Kidney (tissue), 14 donors: ENCODE data around the gene CRYL1. TPM values are rescaled to one million over a fixed set of nuclear protein-coding genes. Genes with fewer than 3 reads are reported as not detected.

Experiments
- DNase-seq, 5 donors: peaks; one replicate each; pipeline ENCODE4 v3.0.0-alpha.2; 2013 to 2020
- FAIRE-seq: peaks from 2 replicates; lab custom pipeline; 2012; peaks lifted over from hg19 to GRCh38; lab: Jason Lieb, UNC
- H3K27ac ChIP-seq, 2 donors: one replicate each; pipeline ENCODE4 v1.7.0; 2013; ENCODE audit warnings: low read depth in 2 of 2, low read length in 2 of 2, inconsistent platforms in 1 of 2
- H3K27me3 ChIP-seq: one replicate; pipeline ENCODE4 v1.7.1; 2013; ENCODE audit warnings: low read length, inconsistent platforms; ENCODE audit not compliant: control insufficient read depth, insufficient read depth
- H3K36me3 ChIP-seq, 3 donors: one replicate each; pipeline versions ENCODE4 v1.7.0 to v1.7.1; 2013; ENCODE audit warnings: low read length in 3 of 3, control low read depth in 1 of 3, inconsistent platforms in 1 of 3; ENCODE audit not compliant: insufficient read depth in 3 of 3, control insufficient read depth in 2 of 3
- H3K4me1 ChIP-seq, 3 donors: one replicate each; pipeline versions ENCODE4 v1.7.0 to v1.7.1; 2013; ENCODE audit warnings: low read length in 3 of 3, inconsistent platforms in 1 of 3, low read depth in 1 of 3; ENCODE audit not compliant: control insufficient read depth in 2 of 3, insufficient read depth in 2 of 3
- H3K4me3 ChIP-seq, 3 donors: one replicate each; pipeline versions ENCODE4 v1.7.0 to v1.8.1; 2013; ENCODE audit warnings: low read length in 3 of 3, control low read depth in 1 of 3, inconsistent platforms in 1 of 3
- H3K9ac ChIP-seq, 3 donors: one replicate each; pipeline versions ENCODE4 v1.7.0 to v1.7.1; 2013; ENCODE audit warnings: low read length in 3 of 3, control low read depth in 1 of 3, inconsistent platforms in 1 of 3
- H3K9me3 ChIP-seq, 3 donors: one replicate each; pipeline versions ENCODE4 v1.7.0 to v1.7.1; 2013; ENCODE audit warnings: low read length in 3 of 3, control low read depth in 1 of 3, inconsistent platforms in 1 of 3; ENCODE audit not compliant: control insufficient read depth in 2 of 3, insufficient read depth in 1 of 3
- intact Hi-C: fragments of 100-400 bp; cut with DNase I; formaldehyde crosslinking; loops from one replicate; pipeline ENCODE4 v1.11.1; 2022
- polyA plus RNA-seq: library from polyadenylated mRNA; stranded (reverse); fragments of 350-450 nt; fragmentation: Illumina TruSeq; extraction: RNeasy Lipid Tissue Mini Kit (QIAGEN cat#74804); gene quantifications from one replicate; pipeline ENCODE4 v1.2.3, GENCODE V29; 2014; ENCODE audit warnings: low read depth, low replicate concordance; ENCODE audit not compliant: insufficient read depth
- total RNA-seq: library from RNA; stranded (reverse); fragmentation: NEBNext Ultra II Directional; extraction: Animal tissue kit (Norgen Biotek cat#: 25700); gene quantifications from one replicate; pipeline ENCODE4 v1.2.1, GENCODE V29; 2021
- TF ChIP-seq, protein P1 (sequence below): IDR thresholded peaks from 3 replicates; pipeline ENCODE4 v1.5.1; 2012; ENCODE audit warnings: mild to moderate bottlenecking, moderate library complexity, borderline replicate concordance; ENCODE audit not compliant: insufficient read depth; ENCODE audit errors: extremely low read depth
- donor health status: control.
- donor health status: control.
- donor health status: control.
- donor health status: control.
- donor health status: control.
- donor health status: DM: yes; HTN: yes; CAD: no.
- donor health status: Normal renal cell carcinoma (clear cell type).

Gene CRYL1
- total and polyA plus RNA-seq, 2 donors from 2014 or later, result 130 to 462 TPM

DNA sequence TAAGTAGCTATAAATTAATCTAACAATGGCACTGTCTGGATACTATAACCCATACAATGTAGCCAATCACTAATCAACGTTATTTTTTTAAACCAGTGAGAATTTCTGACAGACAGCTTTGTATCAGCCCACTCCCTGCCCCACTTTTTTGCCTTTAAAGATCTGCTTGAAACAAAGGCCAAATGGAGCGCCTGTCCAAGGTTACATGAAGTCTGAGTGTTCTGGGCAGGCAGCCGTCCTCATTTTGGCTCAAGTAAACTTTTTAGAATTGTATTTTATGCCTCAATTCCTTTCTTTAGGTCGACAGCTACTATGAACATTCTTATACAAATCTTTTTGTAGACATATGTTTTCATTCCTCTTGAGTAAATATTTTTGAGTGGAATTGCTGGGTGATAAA, 47.5 kb upstream of the CRYL1 start:
- Histone ChIP-seq H3K27me3 (no peaks in the 10 kb centered on the region), H3K36me3 (peaks cover 2 to 7% (median 5%) of the 10 kb centered on the region in 3 donors), H3K4me3 (no peak overlapping the region), H3K9ac (no peak overlapping the region), H3K4me1 (peaks cover 0 to 3% (median 0%) of the 10 kb centered on the region in 3 donors), H3K27ac (no peak overlapping the region), H3K9me3 (peaks cover 0 to 5% (median 0%) of the 10 kb centered on the region in 3 donors)
- TF ChIP-seq, protein P1, sequence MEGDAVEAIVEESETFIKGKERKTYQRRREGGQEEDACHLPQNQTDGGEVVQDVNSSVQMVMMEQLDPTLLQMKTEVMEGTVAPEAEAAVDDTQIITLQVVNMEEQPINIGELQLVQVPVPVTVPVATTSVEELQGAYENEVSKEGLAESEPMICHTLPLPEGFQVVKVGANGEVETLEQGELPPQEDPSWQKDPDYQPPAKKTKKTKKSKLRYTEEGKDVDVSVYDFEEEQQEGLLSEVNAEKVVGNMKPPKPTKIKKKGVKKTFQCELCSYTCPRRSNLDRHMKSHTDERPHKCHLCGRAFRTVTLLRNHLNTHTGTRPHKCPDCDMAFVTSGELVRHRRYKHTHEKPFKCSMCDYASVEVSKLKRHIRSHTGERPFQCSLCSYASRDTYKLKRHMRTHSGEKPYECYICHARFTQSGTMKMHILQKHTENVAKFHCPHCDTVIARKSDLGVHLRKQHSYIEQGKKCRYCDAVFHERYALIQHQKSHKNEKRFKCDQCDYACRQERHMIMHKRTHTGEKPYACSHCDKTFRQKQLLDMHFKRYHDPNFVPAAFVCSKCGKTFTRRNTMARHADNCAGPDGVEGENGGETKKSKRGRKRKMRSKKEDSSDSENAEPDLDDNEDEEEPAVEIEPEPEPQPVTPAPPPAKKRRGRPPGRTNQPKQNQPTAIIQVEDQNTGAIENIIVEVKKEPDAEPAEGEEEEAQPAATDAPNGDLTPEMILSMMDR, result no peak
- FAIRE-seq, result no peak
- intact Hi-C loops, result no loop called here
- no peak for DNase-seq

GRCh38 chr13:20571676-20572075, 46.0 kb upstream of the CRYL1 start:
- H3K27ac ChIP-seq, result no peak overlapping the region

GRCh38 chr13:20570517-20570916, 44.9 kb upstream of the CRYL1 start:
- intact Hi-C loops, result no loop called here
- TF ChIP-seq, protein P1, result no peak
- Histone ChIP-seq H3K4me1 (peaks cover 0 to 5% (median 2%) of the 10 kb centered on the region in 3 donors), H3K27me3 (no peaks in the 10 kb centered on the region), H3K9ac (no peak overlapping the region), H3K27ac (no peak overlapping the region), H3K36me3 (peaks cover 0 to 4% (median 2%) of the 10 kb centered on the region in 3 donors), H3K4me3 (no peak overlapping the region), H3K9me3 (no peaks in the 10 kb centered on the region)
- no peak for DNase-seq
- no peak for FAIRE-seq

More at GRCh38 chr13:20571676-20572075, 46.0 kb upstream of the CRYL1 start:
- Histone ChIP-seq H3K36me3 (peaks cover 2 to 7% (median 3%) of the 10 kb centered on the region in 3 donors), H3K9me3 (peaks cover 0 to 3% (median 0%) of the 10 kb centered on the region in 3 donors), H3K27me3 (no peaks in the 10 kb centered on the region), H3K4me3 (no peak overlapping the region), H3K4me1 (peaks cover 0 to 5% (median 0%) of the 10 kb centered on the region in 3 donors), H3K9ac (no peak overlapping the region)
- DNase-seq, result no peak
- intact Hi-C loops, result no loop called here
- no peak for FAIRE-seq
- TF ChIP-seq, protein P1, result no peak
